GM06990 (cell line): ENCODE data around the gene ORM2.

Experiments used
- DNase-seq: peaks from one replicate; pipeline ENCODE4 v3.0.0-alpha.2; 2011; ENCODE audit not compliant: insufficient read length; ENCODE audit errors: extremely low read depth
- H3K27me3 ChIP-seq: replicated peaks from 2 replicates; pipeline ENCODE4 v1.6.0; 2011; ENCODE audit warnings: low read length; ENCODE audit not compliant: control insufficient read depth, insufficient read depth
- H3K36me3 ChIP-seq: 2 replicates; pipeline ENCODE4 v1.5.1; 2011; ENCODE audit warnings: low read length; ENCODE audit not compliant: control insufficient read depth, insufficient read depth
- H3K4me3 ChIP-seq: replicated peaks from 2 replicates; pipeline ENCODE4 v1.5.1; 2011; ENCODE audit warnings: low read depth, mild to moderate bottlenecking, control low read depth, low read length
- CTCF ChIP-seq: IDR thresholded peaks from 2 replicates; pipeline ENCODE4 v1.5.1; 2011; ENCODE audit warnings: low read length, control low read depth, mild to moderate bottlenecking, inconsistent platforms; ENCODE audit not compliant: insufficient read depth, poor library complexity, severe bottlenecking

Gene ORM2

GRCh38 chr9:114314881-114315722, 14.6 kb upstream of the ORM2 start:
- no peak for TF ChIP-seq CTCF
- DNase-seq, result no peak
- no peaks in the 10 kb centered on the region; the same call in 1 of the 2 replicates for H3K27me3 ChIP-seq
- no peak overlapping the region for H3K4me3 ChIP-seq
- no peaks in the 10 kb centered on the region for H3K36me3 ChIP-seq

- Histone ChIP-seq H3K4me3 (no peak overlapping the region), H3K36me3 (no peaks in the 10 kb centered on the region), H3K27me3 (no peaks in the 10 kb centered on the region; the same call in 1 of the 2 replicates)
- no peak for DNase-seq
- TF ChIP-seq CTCF, result no peak
Observed at GRCh38 chr9:114315723-114316363, 13.8 kb upstream of the ORM2 start.

GRCh38 chr9:114316605-114317230, 13.0 kb upstream of the ORM2 start:
- H3K27me3 ChIP-seq, result no peaks in the 10 kb centered on the region; the same call in 1 of the 2 replicates
- no peak overlapping the region for H3K4me3 ChIP-seq
- TF ChIP-seq CTCF, result no peak
- H3K36me3 ChIP-seq, result no peaks in the 10 kb centered on the region
- no peak for DNase-seq

- Histone ChIP-seq H3K4me3 (no peak overlapping the region), H3K27me3 (no peaks in the 10 kb centered on the region; the same call in 1 of the 2 replicates), H3K36me3 (no peaks in the 10 kb centered on the region)
- TF ChIP-seq CTCF, result no peak
- no peak for DNase-seq
Observed at GRCh38 chr9:114317665-114318357, 11.9 kb upstream of the ORM2 start.

GRCh38 chr9:114318416-114318815, 11.3 kb upstream of the ORM2 start:
- H3K4me3 ChIP-seq, result no peak overlapping the region
- no peaks in the 10 kb centered on the region for H3K36me3 ChIP-seq
- DNase-seq, result no peak
- no peak for TF ChIP-seq CTCF
- H3K27me3 ChIP-seq, result no peaks in the 10 kb centered on the region; the same call in 1 of the 2 replicates
